BLaER1 treated with 17β-estradiol and CSF1 and Interleukin-3, amounts not matched to agents 10 nM and 100 nM (cell line): ENCODE data around the gene TADA2A.
A peak's percentile ranks its signal among the peaks of the same experiment; 100 is the strongest.

ENCODE experiments used
- H3K27ac ChIP-seq, 11 experiments: shearing (Covaris generic); formaldehyde crosslinking; 2 replicates each; pipeline ENCODE4 v1.8.1; 2022
- H3K27me3 ChIP-seq, 11 experiments: shearing (Covaris generic); formaldehyde crosslinking; 2 replicates each; pipeline ENCODE4 v1.8.1; 2022
- H3K36me3 ChIP-seq, 11 experiments: shearing (Covaris generic); formaldehyde crosslinking; 2 replicates each; pipeline ENCODE4 v1.8.1; 2022
- H3K4me1 ChIP-seq, 10 experiments: shearing (Covaris generic); formaldehyde crosslinking; 2 replicates each; pipeline ENCODE4 v1.8.1; 2022
- H3K4me2 ChIP-seq, 11 experiments: shearing (Covaris generic); formaldehyde crosslinking; 2 replicates each; pipeline ENCODE4 v1.8.1; 2022
- H3K4me3 ChIP-seq, 10 experiments: shearing (Covaris generic); formaldehyde crosslinking; 2 replicates each; pipeline ENCODE4 v1.8.1; 2022
- H3K9ac ChIP-seq, 11 experiments: shearing (Covaris generic); formaldehyde crosslinking; 2 replicates each; pipeline ENCODE4 v1.8.1; 2022
- H3K9me3 ChIP-seq, 11 experiments: shearing (Covaris generic); formaldehyde crosslinking; replicated peaks in 1 of 11; 2 replicates each; pipeline ENCODE4 v1.8.1; 2022
- H4K20me1 ChIP-seq, 11 experiments: shearing (Covaris generic); formaldehyde crosslinking; 2 replicates each; pipeline ENCODE4 v1.8.1; 2022
- Cebpa-rat ChIP-seq, 11 experiments: shearing (Covaris generic); IDR thresholded peaks; 2 replicates each; pipeline ENCODE4 v1.8.1; 2022

Gene TADA2A

DNA sequence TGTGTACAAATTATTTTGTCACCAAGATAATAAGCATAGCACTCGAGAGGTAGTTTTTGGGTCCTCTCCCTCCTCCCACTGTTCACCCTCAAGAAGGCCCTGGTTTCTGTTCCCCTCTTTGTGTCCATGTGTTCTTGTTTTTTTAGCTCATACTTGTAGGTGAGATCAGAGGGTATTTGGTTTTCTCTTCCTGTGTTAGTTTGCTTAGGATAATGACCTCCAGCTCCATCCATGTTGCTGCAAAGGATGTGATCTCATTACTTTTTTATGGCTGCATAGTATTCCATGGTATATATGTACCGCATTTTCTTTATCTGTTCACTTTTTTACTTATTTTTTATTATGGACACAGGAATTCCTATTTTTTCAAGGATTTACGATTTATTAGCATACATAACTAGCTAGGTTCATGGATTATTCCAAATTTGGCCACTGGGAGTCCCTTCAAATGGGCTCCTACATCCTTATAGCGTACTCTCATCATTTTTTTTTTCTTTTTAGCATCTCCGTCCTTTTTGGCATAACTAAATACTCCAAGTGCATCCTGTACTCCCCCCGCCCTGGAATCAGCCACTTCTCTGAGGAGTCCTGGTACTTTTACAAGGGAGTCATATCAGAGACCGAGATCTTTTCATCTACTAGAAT lies 7.3 kb downstream of the TADA2A start:
- Histone ChIP-seq H3K4me2 (no peak overlapping the region), H3K4me3 (no peak overlapping the region), H4K20me1 (peaks cover 0 to 10% (median 4%) of the 10 kb centered on the region in 11 experiments; a peak in 6 of 22 replicates), H3K36me3 (peaks cover 77 to 100% (median 91%) of the 10 kb centered on the region in 11 experiments), H3K4me1 (peaks cover 0 to 2% (median 0%) of the 10 kb centered on the region in 10 experiments; a peak in 2 of 20 replicates), H3K9me3 (no peaks in the 10 kb centered on the region), H3K27me3 (no peaks in the 10 kb centered on the region), H3K27ac (no peak overlapping the region), H3K9ac (no peak overlapping the region)
- no peak for TF ChIP-seq Cebpa-rat (IDR thresholded peaks at IDR 0.05)

DNA sequence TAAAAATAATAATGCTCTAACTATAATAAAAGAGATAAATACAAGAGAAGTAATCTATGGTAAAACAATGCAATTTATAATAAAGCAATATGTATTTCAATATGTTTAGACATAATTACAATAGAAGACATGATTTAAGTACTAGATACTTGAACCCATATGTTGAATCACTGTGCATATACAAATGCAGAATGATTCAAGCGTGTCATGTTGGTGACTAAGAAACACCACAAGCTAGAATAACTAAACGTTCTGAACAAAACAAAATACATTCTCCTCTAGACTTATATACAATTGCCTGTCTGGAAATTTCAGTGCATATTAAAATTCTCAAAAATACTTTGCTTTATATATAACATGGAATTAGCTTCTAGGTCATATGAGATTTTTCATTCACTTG lies 11.2 kb downstream of the TADA2A start:
- no peak for TF ChIP-seq Cebpa-rat (IDR thresholded peaks at IDR 0.05)
- Histone ChIP-seq H3K9me3 (no peaks in the 10 kb centered on the region), H4K20me1 (peaks cover 0 to 32% (median 10%) of the 10 kb centered on the region in 11 experiments; a peak in 9 of 22 replicates), H3K4me2 (no peak overlapping the region), H3K4me1 (no peaks in the 10 kb centered on the region), H3K4me3 (no peak overlapping the region), H3K36me3 (peaks cover 79 to 100% (median 97%) of the 10 kb centered on the region in 11 experiments), H3K9ac (no peak overlapping the region), H3K27ac (no peak overlapping the region), H3K27me3 (no peaks in the 10 kb centered on the region)

DNA sequence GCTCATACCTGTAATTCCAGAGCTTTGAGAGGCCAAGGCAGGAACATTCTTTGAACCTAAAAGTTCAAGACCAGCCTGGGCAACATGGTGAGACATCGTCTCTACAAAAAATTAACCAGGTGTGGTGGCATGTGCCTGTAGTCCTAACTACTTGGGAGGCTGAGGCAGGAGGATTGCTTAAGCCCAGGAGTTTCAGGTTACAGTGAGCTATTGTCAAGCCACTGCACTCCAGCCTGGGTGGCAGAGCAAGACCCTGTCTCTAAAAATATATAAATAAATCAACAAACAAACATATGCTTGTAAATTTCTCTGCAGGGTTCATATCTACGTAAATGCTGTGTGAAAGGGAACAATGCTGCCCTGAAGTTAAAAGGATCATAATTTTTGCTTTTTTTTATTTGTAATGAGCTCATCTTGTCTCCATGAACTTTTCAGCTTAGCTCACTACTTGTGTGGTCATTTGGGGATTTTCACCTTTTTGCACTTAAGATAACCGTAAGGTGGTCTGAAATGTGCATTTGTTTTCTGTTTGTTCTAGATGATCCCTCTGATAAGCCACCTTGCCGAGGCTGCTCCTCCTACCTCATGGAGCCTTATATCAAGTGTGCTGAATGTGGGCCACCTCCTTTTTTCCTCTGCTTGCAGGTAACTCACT lies 16.4 kb downstream of the TADA2A start:
- Histone ChIP-seq H3K4me2 (no peak overlapping the region), H3K27ac (no peak overlapping the region), H3K36me3 (peaks cover 86 to 100% (median 97%) of the 10 kb centered on the region in 11 experiments), H3K4me3 (no peak overlapping the region), H3K4me1 (no peaks in the 10 kb centered on the region), H4K20me1 (peaks cover 0 to 37% (median 9%) of the 10 kb centered on the region in 11 experiments; a peak in 8 of 22 replicates), H3K9me3 (no peaks in the 10 kb centered on the region), H3K27me3 (no peaks in the 10 kb centered on the region), H3K9ac (no peak overlapping the region)
- no peak for TF ChIP-seq Cebpa-rat (IDR thresholded peaks at IDR 0.05)

- no peak overlapping the region for H3K4me3 ChIP-seq
- H3K36me3 ChIP-seq, result peaks cover 87 to 100% (median 97%) of the 10 kb centered on the region in 11 experiments
- H3K27ac ChIP-seq, result no peak overlapping the region
- peaks cover 0 to 13% (median 0%) of the 10 kb centered on the region in 10 experiments; a peak in 6 of 20 replicates for H3K4me1 ChIP-seq
- no peak for TF ChIP-seq Cebpa-rat (IDR thresholded peaks at IDR 0.05)
- H3K9me3 ChIP-seq, result no peaks in the 10 kb centered on the region
- no peak overlapping the region for H3K4me2 ChIP-seq
- H3K9ac ChIP-seq, result no peak overlapping the region
- H3K27me3 ChIP-seq, result no peaks in the 10 kb centered on the region
- peaks cover 0 to 36% (median 9%) of the 10 kb centered on the region in 11 experiments; a peak in 8 of 22 replicates for H4K20me1 ChIP-seq
Observed at GRCh38 chr17:37425268-37425667, 18.6 kb downstream of the TADA2A start.

GRCh38 chr17:37429039-37429438 lies 22.4 kb downstream of the TADA2A start:
- Histone ChIP-seq H3K36me3 (peaks cover 83 to 100% (median 95%) of the 10 kb centered on the region in 11 experiments), H3K9me3 (no peaks in the 10 kb centered on the region)

DNA sequence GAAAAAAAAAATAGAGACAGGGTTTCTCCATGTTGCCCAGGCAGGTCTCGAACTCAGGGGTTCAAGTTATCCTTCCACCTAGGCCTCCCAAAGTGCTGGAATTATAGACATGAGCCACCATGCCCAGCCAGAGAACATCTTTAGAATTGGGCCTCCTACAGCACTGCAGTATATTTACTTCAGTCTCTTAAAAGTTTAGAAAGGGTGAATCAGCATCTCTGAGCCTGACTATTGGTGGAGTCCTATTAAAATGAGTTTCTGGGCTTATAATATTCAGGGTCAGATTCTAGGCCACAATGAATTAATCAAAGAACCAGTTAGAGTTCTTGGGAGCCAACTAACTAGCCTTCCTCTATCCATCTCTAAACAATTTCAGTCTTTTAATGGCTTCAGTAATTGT lies 22.8 kb downstream of the TADA2A start:
- Histone ChIP-seq H3K9ac (no peak overlapping the region), H3K4me3 (no peak overlapping the region), H4K20me1 (peaks cover 0 to 30% (median 0%) of the 10 kb centered on the region in 11 experiments; a peak in 6 of 22 replicates), H3K36me3 (peaks cover 83 to 100% (median 95%) of the 10 kb centered on the region in 11 experiments), H3K4me1 (peaks cover 0 to 15% (median 0%) of the 10 kb centered on the region in 10 experiments; a peak in 6 of 20 replicates), H3K9me3 (no peaks in the 10 kb centered on the region), H3K4me2 (peak overlapping the region in 1 of 11 experiments; percentile 0; a peak in 2 of 22 replicates), H3K27me3 (no peaks in the 10 kb centered on the region), H3K27ac (no peak overlapping the region)
- no peak for TF ChIP-seq Cebpa-rat (IDR thresholded peaks at IDR 0.05)

More at GRCh38 chr17:37429039-37429438, 22.4 kb downstream of the TADA2A start:
- H3K27ac ChIP-seq, result no peak overlapping the region
- H3K27me3 ChIP-seq, result no peaks in the 10 kb centered on the region
- no peak for TF ChIP-seq Cebpa-rat (IDR thresholded peaks at IDR 0.05)
- no peak overlapping the region for H3K4me3 ChIP-seq
- no peak overlapping the region for H3K9ac ChIP-seq
- peaks cover 0 to 15% (median 0%) of the 10 kb centered on the region in 10 experiments; a peak in 6 of 20 replicates for H3K4me1 ChIP-seq
- peak overlapping the region in 1 of 11 experiments; percentile 0; a peak in 1 of 22 replicates for H3K4me2 ChIP-seq
- H4K20me1 ChIP-seq, result peaks cover 0 to 30% (median 0%) of the 10 kb centered on the region in 11 experiments; a peak in 6 of 22 replicates

GRCh38 chr17:37430051-37430627 lies 23.5 kb downstream of the TADA2A start:
- Histone ChIP-seq H3K36me3 (peaks cover 83 to 100% (median 94%) of the 10 kb centered on the region in 11 experiments), H3K9me3 (no peaks in the 10 kb centered on the region), H3K9ac (0 out of 22 replicates have a peak overlapping the region, but pooled peaks of 1 of the 11 experiments have one; percentile 23), H3K27ac (peak overlapping the region in 3 of 11 experiments; percentile 2 to 10 (median 9); a peak in 3 of 22 replicates), H3K4me1 (peaks cover 0 to 15% (median 0%) of the 10 kb centered on the region in 10 experiments; a peak in 6 of 20 replicates), H3K4me3 (no peak overlapping the region), H3K4me2 (peak overlapping the region in 1 of 11 experiments; percentile 0; a peak in 1 of 22 replicates), H3K27me3 (no peaks in the 10 kb centered on the region), H4K20me1 (peaks cover 0 to 30% (median 0%) of the 10 kb centered on the region in 11 experiments; a peak in 5 of 22 replicates)
- TF ChIP-seq Cebpa-rat (IDR thresholded peaks at IDR 0.05), result no peak

- H3K4me2 ChIP-seq, result no peak overlapping the region
- H3K36me3 ChIP-seq, result peaks cover 76 to 100% (median 92%) of the 10 kb centered on the region in 11 experiments
- H3K27ac ChIP-seq, result no peak overlapping the region
- no peaks in the 10 kb centered on the region for H3K27me3 ChIP-seq
- H3K9me3 ChIP-seq, result no peaks in the 10 kb centered on the region
- H4K20me1 ChIP-seq, result peaks cover 0 to 31% (median 0%) of the 10 kb centered on the region in 11 experiments; a peak in 6 of 22 replicates
- TF ChIP-seq Cebpa-rat (IDR thresholded peaks at IDR 0.05), result no peak
- H3K4me1 ChIP-seq, result peaks cover 0 to 15% (median 0%) of the 10 kb centered on the region in 10 experiments; a peak in 6 of 20 replicates
- no peak overlapping the region for H3K9ac ChIP-seq
- H3K4me3 ChIP-seq, result no peak overlapping the region
Observed at GRCh38 chr17:37432671-37433070, 26.0 kb downstream of the TADA2A start.

DNA sequence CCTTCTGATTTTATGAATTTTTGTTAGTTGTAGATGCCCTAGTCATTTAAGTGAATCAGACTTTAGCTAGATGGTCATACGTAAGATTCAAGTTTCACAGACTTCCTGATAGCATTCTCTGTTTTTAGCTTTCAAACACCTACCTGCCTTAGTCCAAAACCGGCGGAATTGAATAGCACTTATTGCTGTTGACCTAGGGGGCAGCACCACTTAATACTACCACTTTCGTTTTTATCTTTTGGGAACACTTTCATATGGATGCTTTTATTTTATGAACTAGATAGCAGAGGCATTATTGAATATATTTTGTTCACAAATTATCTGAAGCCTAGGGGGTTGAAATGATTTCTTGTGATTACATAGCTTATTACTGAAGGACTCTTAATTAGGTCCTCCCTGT lies 31.5 kb downstream of the TADA2A start:
- Histone ChIP-seq H3K27ac (no peak overlapping the region), H3K4me3 (no peak overlapping the region), H3K4me1 (peaks cover 10 to 20% (median 12%) of the 10 kb centered on the region in 10 experiments), H3K9ac (no peak overlapping the region), H4K20me1 (peaks cover 0 to 36% (median 6%) of the 10 kb centered on the region in 11 experiments; a peak in 9 of 22 replicates), H3K27me3 (no peaks in the 10 kb centered on the region), H3K36me3 (peaks cover 79 to 100% (median 93%) of the 10 kb centered on the region in 11 experiments), H3K9me3 (no peaks in the 10 kb centered on the region), H3K4me2 (no peak overlapping the region)
- TF ChIP-seq Cebpa-rat (IDR thresholded peaks at IDR 0.05), result no peak
